NCI-H526 treated with DMSO at 0.1 percent for 48 hours (cell line): Measurements from ENCODE around the gene TM9SF4.
"Not testable (repeated sequence)": the region's sequence is repeated elsewhere in the genome, so short reads cannot be mapped to it uniquely, and the experiment has no call there.

Experiments used
- DNase-seq: peaks from one replicate; lab custom pipeline; 2025; lab: John Stamatoyannopoulos, UW

TM9SF4 gene

DNA sequence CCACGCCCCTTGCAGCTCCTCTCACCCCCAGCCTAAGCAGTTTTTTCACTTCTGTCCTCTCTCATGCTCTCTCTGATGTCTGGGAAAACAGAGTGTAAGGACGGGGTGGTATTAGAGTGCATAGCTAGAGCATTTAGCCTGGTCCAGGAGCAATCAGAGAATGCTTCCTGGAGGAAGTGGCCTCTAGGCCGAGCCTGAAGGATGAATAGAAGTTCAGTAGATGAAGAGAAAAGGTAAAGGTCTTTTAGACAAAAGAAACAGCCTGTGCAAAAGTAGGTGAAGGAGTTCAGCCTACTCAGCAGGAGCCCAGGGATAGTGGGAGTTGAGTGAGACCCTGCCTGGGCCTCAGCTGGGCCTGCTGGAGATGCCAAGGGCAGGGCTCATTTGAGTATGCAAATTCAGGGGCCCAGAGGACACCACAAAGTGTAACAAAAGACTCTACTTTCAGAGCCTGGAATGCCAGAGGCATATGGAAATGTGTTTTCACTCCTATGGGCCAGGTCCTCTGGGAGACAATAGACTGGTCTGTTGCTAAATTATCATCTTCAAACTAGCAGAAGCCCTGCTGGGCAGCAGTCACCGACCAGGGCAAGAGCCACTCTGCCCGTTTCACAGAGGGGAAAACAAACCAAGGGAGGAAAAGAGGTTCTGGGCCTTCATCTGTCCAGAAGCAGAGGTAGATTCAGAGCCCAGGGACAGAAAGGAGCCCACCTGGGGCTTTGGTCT lies 19.7 kb upstream of the TM9SF4 start:
- peak; percentile 98 for DNase-seq

DNA sequence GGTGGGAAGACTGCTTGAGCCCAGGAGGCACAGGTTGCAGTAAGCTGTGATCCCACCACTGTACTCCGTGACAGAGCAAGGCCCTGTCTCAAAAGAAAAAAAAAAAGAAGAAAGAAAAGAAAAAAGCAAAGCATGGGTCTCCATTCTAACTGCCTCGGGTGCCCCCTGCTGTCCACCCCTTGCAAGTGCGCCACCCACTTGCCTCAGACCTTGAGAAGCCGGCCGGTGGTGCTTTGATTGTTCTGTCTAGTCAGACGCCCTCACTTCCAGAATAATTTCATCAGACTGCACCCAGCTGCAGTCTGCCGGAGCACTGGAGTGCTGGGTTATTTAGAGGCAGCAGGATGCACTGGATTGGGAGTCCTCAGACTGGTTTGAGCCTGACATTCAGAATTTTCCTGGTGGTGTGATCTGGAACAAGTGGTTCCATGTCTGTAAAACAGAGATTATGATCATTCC lies 17.6 kb upstream of the TM9SF4 start:
- DNase-seq = peak; percentile 81

DNA sequence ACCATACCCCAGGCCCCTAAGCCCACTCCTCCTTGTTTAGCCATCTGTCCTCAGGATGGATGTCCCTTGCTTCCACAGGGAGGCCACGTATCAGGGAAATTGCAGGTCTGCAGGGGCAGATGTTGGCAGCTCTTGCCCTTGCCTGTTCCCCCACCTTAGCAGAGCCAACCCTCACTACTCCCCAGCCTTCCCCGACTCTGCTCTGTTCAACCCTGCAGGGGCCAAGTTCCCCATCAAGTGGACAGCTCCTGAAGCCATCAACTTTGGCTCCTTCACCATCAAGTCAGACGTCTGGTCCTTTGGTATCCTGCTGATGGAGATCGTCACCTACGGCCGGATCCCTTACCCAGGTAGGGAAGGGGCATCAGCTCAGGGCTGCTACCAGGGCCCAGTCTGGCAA lies 10.7 kb upstream of the TM9SF4 start:
- DNase-seq = no peak

DNA sequence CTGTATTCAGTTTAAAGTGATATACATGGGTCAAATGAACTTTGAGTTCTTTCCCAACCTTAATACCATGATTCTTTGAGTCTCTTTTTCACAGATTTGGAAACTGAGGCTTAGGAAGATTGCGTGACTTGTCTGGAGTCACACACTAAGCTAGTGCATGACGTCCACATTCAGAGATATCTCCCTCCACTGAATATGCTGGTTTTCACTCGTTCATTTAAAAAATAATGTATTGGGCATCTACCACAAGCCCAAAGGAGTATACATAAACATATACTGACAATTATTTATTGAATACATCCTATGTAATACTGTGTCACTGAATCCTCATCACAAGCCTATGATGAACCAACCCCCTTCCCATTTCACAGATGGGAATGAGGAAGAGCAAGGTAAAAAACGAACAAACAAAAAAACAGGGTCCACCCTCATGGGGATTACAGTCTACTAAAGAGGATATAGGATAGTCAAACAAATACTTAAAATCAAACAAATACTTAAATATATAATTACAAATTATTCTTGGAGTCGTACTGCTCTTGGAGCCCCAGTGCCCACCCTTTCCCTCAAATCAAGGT lies 611 bp upstream of the TM9SF4 start:
- DNase-seq = no peak

DNA sequence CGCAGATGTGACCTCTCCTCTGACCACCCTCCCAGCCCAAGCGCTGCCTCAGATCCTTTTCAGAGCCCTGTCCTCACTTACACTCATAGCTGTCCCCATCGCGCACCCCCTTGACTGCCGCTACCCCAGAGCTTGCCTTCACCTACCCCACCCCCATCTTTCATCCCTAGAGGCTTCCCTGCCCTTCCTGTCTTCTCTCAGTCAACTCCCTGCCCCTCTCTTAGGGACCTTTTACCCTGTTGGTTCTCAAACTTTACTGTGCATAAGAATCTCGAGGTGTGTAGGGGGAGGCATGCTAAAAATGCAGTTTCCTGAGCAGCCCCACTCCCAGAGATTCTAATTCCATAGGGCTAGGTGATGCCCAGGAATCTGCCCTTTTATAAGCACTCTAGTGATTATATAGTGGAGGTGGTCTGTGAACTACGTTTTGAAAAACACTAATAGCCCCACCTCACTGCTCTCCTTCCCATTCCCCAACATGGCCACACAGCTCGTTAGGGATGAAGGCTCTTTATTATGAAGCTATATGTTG lies 725 bp downstream of the TM9SF4 start:
- no peak for DNase-seq

DNA sequence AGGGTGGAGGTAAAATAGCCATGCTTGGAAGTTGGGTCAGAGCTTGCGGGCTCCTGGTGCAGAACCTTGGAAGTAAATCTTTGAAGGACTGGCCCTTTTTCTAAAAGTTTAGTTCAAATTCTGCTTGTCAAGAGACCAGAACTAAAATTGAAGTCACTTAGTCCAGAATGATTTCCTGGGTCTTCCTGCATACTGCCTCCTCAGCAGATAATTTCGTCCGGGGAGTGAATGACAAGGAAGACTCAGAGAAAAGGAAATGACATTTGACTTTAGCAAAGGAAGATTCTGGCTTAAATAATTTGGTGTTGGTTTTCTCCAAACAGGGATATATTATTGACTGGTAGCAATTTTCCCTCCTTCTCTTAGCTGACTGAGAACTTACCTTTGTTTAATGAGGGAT lies 1.2 kb downstream of the TM9SF4 start:
- no peak for DNase-seq

DNA sequence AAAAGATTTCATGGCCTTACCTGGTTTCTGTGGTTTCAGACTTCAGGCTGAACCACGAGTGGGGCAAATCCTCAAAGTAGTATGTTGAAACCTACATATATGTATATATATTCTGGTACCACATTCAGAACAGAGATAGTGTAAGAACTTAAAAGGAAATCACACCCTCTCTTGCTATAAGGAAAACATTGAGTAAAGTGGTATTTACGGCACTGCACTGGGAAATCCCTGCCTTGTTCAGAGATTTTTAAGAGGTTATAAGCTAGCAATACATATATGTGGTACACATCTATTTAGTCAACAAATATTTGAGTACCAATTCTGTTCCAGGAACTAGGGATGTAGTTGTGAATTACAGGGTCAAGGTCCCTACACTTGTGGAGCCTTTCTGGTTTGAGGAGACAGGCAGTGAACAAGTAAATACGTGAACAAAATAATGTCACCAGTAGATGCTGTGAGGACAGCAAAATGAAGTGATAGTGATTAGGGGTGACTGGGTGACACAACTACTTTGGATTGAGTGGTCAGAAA lies 1.7 kb downstream of the TM9SF4 start:
- no peak for DNase-seq

DNA sequence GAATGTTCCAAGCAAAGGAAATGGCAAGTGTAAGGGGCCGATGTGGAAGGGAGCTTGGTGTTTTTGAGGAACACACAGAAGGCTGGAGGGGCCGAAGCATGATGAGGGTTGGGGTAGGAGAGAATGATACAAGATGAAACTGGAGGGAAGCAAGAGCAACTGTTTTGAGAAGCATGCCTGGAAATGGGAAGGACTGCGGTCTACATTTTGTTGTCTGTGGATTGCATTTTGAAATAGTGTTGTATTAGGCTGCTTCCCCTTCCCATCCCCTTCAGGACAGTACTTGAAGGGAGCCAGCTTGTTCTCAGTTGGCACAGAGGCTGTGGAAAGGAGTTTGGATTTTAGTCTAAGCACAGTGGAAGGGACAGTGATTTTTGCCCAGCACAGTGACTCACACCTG lies 2.2 kb downstream of the TM9SF4 start:
- no peak for DNase-seq

DNA sequence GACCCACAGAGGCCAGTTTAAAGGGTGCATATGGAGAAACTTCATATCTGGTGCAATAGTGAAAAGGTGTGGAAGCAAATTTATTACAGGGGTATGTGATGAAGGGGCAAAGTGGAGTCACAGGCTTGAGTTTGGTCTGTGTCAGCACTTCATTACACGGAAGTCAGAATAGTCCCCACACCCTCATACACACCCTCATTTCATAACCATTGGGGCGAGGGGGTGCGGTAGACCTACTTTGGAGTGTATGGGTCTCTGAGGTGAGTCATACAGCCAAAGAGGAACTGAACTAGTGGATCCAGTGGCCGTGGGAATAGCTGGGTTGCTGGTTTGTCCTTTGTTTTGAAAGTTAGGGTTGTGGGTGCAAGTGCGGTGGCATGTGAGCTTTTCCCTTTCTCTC lies 3.3 kb downstream of the TM9SF4 start:
- no peak for DNase-seq

DNA sequence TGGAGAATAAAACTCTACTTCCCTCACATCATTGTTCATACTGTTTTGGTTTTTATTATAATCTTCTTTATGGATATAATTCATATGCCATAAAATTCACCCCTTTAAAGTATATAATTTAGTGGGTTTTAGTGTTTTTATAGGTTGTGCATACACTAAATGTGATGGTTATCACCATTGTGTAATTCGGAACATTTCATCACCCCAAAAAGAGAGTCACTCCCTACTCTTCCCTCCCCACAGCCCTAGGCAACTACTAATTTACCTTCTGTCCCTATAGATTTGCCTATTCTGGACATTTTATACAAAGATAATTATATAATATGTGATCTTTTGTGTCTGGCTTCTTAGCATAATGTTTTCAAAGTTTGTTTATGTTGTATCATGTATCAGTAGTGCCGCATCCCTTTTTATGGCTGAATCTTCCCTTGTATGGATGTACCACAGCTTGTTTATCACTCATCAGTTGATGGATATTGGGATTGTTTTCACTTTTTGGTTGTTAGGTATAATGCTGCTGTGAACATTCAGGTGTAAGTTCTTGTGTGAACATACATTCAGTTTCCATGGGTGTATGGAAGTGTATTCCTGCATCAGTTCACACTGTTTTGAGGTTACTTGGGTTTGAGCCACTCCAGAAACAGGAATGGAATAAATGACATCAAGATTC lies 4.2 kb downstream of the TM9SF4 start:
- no peak for DNase-seq

DNA sequence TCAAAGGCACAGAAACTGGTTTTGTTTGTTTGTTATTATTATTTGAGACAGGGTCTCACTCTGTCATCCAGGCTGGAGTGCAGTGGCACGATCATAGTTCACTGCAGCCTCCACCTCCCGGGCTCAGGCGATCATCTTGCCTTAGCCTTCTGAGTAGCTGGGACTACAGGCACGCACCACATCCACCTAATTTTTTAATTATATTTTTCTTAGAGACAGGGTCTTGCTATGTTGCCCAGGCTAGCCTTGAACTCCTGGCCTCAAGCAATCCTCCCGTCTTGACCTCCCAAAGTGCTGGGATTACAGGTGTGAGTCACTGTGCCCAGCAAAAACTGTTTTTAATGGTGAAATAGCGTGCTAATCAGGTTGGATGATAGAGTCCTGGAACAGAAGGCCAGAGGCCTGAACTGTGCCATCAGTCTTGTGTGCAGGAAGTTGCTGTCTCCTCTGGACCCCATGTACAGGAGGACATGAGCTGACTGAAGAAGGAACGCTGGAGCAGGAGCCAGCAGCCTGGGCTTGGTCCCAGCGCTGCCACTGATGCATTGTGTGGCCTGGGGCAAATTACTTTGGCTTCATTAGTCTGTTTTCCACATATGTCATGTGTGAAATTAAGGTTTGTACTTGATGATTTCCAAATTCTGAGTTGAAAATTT lies 4.9 kb downstream of the TM9SF4 start:
- DNase-seq = no peak

DNA sequence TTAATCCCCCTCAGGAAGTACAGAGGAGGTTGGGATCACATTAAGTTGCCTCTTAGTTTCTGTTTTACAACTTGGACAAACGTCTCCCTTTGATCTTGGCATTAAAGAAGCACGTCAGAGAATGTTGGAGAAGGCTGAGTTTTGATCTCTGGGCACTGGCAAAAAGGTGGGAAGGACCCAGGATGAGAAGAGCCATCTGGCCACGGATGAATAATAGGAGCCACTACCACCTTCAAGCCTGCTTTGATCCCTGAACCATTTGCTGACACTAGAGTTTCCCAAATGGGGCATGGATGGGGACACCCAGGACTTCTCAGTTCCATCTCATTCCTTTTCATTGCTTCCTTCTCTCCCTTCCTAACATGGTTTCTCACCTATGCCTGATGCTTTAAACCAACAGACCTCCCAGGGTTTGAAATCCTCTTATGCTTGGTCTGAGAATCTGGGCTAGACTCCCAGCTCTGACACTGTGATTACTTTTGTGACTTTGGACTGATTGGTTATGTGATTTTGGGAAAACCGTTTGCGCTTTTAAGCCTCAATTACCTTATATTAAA lies 5.8 kb downstream of the TM9SF4 start:
- no peak for DNase-seq

DNA sequence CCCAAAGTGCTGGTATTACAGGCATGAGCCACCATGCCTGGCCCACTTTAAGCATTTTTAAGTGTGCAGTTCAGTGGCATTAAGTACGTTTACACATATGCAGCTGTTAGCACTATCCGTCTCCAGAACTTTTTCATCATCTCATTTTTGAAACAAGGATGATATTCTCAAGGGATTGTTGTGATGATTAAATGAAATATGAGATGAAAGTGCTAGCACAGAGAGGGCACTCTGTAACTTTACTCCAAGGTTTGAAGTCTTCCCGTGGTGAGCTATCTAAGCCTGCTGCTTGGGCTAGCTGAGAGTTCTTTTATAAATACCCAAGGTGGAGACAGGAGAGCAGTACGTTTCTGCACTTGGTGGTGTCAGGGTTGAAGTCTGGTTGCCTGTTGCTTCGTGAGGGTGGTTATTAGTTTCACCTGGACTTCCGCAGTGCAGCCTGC lies 6.6 kb downstream of the TM9SF4 start:
- DNase-seq = no peak

DNA sequence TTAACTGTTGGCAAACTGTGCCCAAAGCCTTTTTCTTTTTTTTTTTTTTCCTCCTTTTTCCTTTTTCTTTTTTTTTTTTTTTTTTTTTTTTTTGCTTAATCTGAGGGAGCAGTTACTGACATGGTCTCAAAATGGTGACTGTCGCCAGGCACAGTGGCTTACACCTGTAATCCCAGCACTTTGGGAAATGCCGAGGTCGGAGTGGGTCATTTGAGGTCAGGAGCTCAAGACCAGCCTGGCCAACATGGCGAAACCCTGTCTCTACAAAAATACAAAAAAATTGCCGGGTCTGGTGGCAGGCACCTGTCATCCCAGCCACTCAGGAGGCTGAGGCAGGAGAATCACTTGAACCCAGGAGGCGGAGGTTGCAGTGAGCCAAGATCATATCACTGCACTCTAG lies 7.3 kb downstream of the TM9SF4 start:
- not testable (repeated sequence) for DNase-seq

DNA sequence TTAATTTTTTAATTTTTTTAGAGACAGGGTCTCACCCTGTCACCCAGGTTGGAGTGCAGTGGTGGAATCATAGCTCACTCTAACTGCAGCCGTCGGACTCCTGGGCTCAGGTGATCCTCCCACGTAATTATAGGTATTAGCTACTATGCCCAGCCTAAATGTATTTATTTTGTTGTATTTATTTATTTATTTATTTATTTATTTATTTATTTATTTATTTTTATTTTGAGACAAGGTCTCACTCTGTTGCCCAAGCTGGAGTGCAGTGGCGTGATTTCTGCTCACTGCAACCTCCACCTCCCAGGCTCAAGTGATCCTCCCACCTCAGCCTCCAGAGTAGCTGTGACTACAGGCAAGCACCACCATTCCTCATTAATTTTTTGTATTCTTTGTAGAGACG lies 8.9 kb downstream of the TM9SF4 start:
- not testable (repeated sequence) for DNase-seq

DNA sequence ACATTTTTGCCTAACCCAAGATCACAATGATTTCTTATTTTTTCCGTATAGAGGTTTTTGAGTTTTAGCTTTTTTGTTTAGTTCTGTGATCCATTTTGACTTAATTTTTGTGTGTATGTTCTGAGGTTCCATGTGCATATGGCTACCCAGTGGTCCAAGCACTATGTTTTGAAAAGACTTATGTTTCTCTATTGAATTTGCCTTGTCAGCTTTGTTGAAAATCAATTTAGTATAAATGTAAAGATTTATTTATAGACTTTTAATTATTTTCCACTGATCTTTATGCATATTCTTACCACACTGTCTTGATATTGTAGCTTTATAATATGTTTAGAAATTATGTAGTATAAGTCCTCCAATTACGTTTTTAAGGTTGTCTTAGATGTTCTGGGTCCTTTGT lies 10.2 kb downstream of the TM9SF4 start:
- DNase-seq = no peak

DNA sequence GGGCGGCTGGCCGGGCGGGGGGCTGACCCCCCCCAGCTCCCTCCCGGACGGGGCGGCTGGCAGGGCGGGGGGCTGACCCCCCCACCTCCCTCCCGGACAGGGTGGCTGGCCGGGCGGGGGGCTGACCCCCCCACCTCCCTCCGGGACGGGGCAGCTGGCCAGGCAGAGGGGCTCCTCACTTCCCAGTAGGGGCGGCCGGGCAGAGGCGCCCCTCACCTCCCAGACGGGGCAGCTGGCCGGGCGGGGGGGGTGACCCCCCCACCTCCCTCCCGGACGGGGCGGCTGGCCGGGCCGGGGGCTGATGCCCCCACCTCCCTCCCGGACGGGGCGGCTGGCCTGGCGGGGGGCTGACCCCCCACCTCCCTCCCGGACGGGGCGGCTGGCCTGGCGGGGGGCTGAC lies 12.4 kb downstream of the TM9SF4 start:
- not testable (repeated sequence) for DNase-seq

DNA sequence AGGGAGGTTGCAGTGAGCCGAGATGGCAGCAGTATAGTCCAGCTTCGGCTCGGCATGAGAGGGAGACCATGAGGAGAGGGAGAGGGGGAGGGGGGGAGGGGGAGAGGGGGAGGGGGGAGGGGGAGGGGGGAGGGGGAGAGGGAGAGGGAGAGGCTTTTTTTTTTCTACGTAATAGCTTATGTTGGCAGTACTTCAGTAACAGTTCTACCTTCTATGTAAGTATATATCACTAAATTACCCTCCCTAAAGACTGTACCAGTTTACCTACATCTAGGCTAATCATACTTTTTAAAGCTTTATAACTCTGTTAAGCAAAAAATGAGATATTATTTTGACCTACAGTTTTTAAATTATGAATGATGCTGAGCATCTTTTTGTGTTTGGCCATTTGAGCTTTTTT lies 13.6 kb downstream of the TM9SF4 start:
- no peak for DNase-seq

DNA sequence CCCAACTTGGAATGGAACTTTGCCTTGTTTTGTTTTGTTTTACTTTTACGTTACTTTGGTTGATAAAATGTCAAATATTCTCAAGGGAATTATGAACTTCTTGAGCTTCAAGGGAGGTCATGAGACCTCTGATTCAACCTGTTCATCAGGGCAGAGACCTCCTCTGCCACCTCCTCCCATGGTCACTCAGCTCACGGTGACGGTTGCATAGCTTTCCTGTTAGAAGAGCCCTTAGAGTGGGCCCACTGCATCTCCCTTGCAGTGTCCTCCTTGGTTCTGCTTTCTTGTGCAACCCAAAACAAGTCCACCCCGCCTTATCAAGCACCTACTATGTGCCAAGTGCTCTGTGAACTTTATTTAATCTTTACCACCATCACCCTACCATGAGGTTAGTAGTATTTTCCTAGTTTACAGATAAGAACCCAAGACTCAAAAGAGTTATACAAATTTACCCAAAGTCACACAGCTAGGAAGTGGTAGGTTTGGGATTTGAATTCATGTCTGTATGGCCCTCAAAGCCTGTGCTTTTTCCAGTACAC lies 15.5 kb downstream of the TM9SF4 start:
- no peak for DNase-seq

DNA sequence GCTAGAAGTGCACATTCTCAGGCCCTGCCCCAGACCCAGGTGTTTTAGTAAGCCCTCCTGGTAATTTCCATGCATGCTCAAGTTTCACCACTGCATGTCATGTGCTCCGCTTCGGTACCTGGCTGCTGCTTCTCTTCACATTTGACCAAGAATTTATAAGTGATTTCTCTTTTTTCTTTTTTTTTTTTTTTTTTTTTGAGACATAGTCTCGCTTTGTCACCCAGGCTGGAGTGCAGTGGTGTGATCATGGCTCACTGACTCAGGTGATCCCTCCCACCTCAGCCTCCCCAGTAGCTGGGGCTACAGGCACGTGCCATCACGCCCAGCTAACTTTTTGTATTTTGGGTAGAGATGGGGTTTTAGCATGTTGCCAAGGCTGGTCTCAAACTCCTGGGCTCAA lies 16.0 kb downstream of the TM9SF4 start:
- DNase-seq = no peak

DNA sequence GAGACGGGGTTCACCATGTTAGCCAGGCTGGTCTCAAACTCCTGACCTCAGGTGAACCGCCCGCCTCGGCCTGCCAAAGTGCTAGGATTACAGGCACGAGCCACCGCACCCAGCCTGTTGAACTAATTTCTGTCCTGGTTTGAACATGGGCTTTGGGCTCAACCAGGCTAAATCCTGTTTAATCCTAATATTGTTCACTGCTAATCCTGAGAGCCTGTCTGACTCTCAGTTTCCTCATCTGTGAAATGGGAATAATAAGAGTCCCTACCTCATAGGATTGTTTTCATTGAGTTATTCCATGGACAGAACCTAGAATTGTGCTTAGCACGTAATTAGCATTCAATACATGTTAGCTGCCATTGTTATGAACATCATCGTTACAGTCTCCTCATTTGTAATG lies 17.4 kb downstream of the TM9SF4 start:
- DNase-seq = no peak

DNA sequence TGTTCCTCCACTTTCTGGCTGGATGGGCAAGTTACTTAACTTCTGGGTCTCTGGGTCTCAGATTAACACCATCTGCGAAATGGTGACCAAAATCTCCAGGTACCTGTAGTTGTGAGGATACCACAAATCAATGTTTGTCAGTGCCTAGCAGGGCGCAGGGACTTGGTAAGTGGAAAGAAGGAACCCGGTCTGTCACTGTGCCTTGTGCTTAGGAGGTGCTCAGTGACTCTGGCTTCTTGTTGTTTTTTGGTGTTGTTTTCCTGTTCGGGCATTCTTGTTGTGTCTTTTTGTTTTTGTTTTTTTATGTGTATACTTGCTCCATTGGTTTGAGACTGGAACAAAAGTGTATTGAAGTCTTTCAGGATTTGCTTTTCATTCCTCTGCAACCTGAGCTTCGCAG lies 17.8 kb downstream of the TM9SF4 start:
- no peak for DNase-seq
